NCI-H446 treated with DMSO at 0.1 percent for 48 hours (cell line): Measurements from ENCODE around the gene NOC4L.
"Not testable (repeated sequence)": the region's sequence is repeated elsewhere in the genome, so short reads cannot be mapped to it uniquely, and the experiment has no call there.

Source experiments
- DNase-seq: peaks from one replicate; lab custom pipeline; 2025; lab: John Stamatoyannopoulos, UW

The NOC4L gene

GRCh38 chr12:132182206-132182710, 38.0 kb downstream of the NOC4L start:
- DNase-seq = no peak

DNA sequence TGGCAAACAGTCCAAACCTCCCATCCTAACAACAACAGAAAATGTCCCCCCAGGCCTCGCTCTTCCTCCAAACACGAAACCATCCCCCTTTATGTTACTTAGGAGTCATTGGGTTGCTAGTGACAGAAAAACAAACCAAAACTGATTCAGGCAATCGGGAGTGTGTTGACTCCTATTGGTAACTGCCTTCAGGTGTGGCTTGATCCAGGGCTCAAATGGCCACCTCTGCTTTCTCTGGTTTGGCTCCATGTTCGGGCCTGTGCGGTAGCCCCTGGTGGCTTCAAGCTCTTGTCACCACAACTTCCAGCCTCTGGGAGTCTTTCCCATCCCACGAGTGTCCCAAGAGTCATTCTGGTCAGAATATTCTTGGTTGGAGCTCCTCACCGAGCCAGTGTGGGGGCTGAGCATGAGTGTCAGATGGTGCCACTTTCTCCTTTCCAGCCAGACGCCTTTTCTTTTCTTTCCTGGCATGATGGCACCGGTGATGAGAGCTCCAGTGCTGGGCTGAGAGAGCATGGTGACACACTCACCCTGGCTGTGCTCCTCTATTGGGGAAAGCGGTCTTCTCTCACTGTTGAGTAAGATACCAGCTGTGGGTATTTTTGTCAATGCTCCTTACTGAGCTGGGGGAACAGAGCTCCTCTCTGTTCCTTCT, 38.6 kb downstream of the NOC4L start:
- no peak for DNase-seq

DNA sequence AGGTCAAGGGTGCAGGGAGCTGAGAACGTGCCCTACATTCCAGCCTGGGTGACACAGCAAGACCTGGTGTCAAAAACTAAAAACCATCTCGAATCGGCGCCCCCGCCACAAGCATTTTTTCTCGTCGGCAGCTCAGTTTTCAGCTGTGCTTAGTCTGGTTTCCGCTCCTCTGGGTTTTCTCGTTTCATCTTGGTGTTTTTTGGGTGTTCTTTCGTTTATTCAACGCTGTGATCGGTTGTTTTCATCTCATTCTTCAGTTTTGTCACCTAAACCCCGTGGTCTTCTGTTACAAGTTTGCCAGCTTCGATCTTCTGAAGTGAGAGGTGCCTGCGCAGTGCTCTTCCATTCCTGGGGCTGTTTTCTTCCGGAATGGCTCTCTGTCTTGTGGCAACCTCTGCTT, 41.4 kb downstream of the NOC4L start:
- DNase-seq = no peak

DNA sequence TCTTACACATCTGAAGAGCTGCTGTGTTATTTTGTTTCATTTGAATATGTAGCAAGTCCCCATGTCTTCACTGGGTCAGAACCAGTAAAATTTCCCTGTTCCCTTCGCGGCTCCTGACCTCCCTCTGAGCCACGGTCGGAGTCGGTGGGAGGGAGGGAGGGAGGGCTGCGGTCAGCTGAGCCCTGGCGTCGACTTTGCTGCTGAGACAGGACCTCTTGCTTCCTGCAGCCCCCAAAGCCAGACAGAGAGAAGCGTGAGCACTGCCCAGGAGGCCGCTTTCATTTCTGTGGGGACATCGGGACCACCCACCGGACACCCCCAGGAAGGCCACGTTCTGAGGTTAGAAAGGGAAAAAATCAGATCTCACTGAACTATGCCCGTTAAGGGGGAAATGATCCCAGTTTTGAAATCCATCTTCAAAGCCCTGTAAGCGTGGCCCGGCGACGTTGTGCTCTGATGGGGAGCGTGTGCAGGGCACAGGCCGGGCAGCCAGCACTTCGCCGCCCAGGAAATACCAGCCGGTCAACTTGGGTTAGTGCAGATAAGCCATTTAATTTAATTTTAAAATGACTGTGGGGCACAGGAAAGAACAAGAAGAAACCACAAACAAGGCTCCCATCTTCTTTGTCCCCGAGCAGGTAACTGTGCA, 42.1 kb downstream of the NOC4L start:
- no peak for DNase-seq

- DNase-seq = no peak
These were observed 42.8 kb downstream of the NOC4L start for GRCh38 chr12:132186857-132187620.

DNA sequence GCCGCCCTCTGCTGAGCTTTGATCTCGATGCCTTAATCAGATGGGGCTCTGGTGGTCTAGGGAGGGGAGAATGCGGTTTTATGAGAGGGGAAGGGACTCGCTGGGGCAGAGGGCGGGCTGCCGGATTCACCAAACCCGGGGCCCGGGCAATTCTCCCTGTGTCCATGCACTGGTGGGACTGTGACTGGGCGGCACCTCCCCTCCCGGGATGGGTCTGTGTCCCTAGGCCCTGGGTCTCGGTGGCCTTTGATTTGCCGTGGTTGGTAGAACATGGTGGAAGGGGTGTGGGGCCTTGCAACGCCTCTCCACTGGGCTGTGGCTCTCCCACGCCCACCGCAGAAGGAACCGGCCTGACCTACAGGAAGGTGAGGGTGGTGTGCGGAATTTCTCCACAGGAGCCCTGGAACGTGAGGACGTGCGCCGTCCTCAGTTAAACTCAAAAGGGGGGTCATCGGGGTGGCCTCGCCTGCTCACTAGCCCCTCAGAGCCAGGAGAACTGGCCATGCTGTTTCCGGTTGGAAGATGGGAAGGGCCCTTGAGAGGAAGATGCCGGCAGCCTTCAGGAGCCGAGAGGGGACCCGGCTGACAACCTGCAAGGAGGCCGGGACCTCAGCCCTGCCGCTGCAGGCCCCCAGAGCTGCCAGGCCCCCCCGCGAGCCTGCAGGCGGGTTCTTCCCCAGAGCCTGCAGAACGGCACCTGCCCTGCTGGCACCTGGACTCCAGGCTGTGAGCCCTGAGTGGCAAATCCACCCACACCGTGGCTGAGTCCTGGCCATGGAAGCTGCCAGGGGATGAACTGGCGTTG, 43.6 kb downstream of the NOC4L start:
- DNase-seq = no peak

DNA sequence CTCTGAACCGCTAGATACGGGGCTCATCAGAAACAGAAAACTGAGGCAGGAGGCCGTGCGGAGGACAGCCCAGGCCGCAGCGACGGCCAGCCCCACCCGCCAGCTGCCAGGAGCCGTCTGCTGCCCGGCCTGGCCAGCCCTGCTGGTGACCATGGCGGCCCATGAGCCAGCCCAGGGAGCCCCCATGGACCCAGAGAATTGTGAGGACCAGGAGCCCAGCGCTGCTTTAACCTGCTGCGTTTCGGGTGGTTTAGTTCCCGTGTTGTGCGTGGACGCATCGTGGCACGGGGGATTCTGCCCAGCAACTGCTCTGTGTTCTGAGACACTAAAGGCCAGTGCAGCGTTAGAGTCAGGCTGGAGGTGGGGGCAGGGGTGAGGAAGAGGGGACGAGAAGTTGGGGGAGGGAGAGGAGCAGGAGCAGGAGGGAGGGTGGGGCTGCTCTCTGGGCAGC, 44.2 kb downstream of the NOC4L start:
- no peak for DNase-seq

GRCh38 chr12:132188916-132189325, 44.7 kb downstream of the NOC4L start:
- no peak for DNase-seq

- DNase-seq = no peak
These were observed 45.2 kb downstream of the NOC4L start for GRCh38 chr12:132189378-132190011.

DNA sequence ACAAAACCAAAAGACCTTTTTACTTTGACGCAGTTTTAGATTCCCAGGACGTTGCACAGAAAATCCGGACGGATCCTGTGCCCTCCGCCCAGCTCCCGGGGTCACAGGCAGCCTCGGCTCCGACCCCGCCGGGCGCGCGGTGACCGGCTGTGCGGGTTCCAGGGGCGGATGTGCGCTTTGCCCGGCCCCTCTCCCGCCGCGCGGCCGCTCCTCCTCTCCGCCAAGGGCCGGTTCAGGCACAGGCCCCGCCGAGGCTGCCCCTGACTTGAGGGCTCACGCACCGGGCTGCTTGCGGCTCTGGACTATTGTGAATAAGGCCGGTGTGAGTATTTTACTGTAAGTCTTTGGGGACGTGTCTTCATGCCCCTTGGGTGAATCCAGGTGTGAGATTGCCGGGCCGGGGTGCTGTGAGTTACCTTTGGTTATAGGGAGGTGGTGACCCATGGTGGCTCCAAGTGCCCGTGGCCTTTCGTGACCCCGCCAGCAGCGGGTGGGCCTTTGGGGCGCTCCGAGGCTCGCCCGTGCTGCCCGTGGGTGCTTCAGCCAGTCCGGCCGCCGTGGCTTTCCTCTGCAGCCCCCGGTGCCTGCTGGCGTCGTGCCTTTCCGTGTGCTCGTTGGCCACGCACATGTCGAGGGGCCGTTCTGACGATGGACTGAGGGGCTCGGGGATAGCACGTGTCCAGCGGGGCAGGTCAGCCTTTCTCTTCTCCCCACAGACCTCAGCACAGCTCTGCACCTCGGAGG, 45.9 kb downstream of the NOC4L start:
- DNase-seq = no peak

- no peak for DNase-seq
These were observed 46.7 kb downstream of the NOC4L start for GRCh38 chr12:132190834-132191500.

- no peak for DNase-seq
These were observed 47.7 kb downstream of the NOC4L start for GRCh38 chr12:132191715-132192553.

GRCh38 chr12:132194056-132194455, 49.8 kb downstream of the NOC4L start:
- DNase-seq = no peak

DNA sequence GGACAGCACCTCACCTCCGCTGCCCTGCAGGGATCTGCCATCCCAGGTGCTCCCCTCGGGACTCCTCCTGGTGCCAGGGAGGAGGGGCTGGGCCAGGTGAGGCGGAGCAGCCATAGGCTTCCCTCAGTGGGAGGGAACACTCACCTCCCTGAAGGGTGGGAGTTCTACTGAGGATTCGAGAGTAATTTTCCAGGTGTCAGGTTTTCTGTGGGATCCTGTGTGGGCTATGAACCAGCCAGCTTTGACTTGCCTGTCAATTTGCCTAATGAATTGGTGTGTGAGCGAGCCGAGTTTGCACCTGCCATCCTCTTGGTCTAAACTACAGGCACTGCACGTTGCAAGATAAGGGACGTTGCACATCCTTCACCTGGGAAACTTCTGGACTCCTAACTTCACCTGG, 50.3 kb downstream of the NOC4L start:
- no peak for DNase-seq

DNA sequence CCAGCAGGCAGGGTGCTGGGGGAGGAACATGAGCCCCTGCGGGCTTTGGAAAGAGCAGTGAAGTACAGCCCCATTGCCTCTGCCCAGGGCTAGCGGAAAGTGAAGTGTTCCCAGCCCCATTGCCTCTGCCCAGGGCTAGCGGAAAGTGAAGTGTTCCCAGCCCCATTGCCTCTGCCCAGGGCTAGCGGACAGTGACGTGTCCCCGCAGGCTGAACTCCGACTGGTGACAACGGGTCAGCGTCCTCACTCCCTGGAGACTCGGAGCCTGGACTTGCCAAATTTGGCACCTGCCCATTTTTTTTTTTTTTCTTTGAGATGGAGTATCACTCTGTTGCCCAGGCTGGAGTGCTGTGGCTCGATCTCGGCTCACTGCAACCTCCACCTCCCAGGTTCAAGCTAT, 51.0 kb downstream of the NOC4L start:
- not testable (repeated sequence) for DNase-seq

GRCh38 chr12:132196038-132196872, 52.0 kb downstream of the NOC4L start:
- DNase-seq = no peak

- no peak for DNase-seq
These were observed 52.7 kb downstream of the NOC4L start for GRCh38 chr12:132196873-132197390.
